RPMI7951 (cell line): ENCODE results near the gene COG3. TPM values are rescaled to one million over a fixed set of nuclear protein-coding genes. Genes with fewer than 3 reads are reported as not detected.
A peak's percentile ranks its signal among the peaks of the same experiment; 100 is the strongest.
"Not testable (repeated sequence)": the region's sequence is repeated elsewhere in the genome, so short reads cannot be mapped to it uniquely, and the experiment has no call there.

Experiments
- DNase-seq: peaks from one replicate; pipeline ENCODE4 v3.0.0-alpha.2; 2012; ENCODE audit warnings: low read depth
- total RNA-seq: library from RNA; depleted of rRNA; stranded (reverse); fragments of >200 nt; shearing (Covaris generic); gene quantifications from 2 replicates; pipeline ENCODE4 v1.2.3, GENCODE V29; 2014; rRNA removed

COG3 gene
- total RNA-seq = 15.3 and 16.6 TPM in 2 replicates

- peak; percentile 97 for DNase-seq
These were observed at the start of gene COG3 for GRCh38 chr13:45464687-45465453. Gene COG3 (plus strand): TSS chr13:45464939. CDS start chr13:45465037, 98 bp downstream.

- no peak for DNase-seq
These were observed 49.6 kb upstream of the COG3 start for GRCh38 chr13:45415112-45415511.

GRCh38 chr13:45416516-45417128, 48.1 kb upstream of the COG3 start:
- DNase-seq = no peak

- DNase-seq = peak; percentile 92
These were observed 46.8 kb upstream of the COG3 start, which contains the start of gene SLC25A30 for GRCh38 chr13:45417790-45418534. Gene SLC25A30 (minus strand): TSS chr13:45418373. CDS start chr13:45411425, 6,948 bp downstream.

GRCh38 chr13:45419389-45419788, 45.4 kb upstream of the COG3 start:
- DNase-seq = not testable (repeated sequence)

- no peak for DNase-seq
These were observed 44.8 kb upstream of the COG3 start for GRCh38 chr13:45419945-45420344.

GRCh38 chr13:45422731-45423292, 41.9 kb upstream of the COG3 start:
- no peak for DNase-seq

GRCh38 chr13:45426056-45426841, 38.5 kb upstream of the COG3 start:
- DNase-seq = not testable (repeated sequence)

GRCh38 chr13:45432737-45433380, 31.9 kb upstream of the COG3 start:
- no peak for DNase-seq

- no peak for DNase-seq
These were observed 31.4 kb upstream of the COG3 start for GRCh38 chr13:45433381-45433790.

GRCh38 chr13:45434556-45435371, 30.0 kb upstream of the COG3 start:
- DNase-seq = no peak

- DNase-seq = no peak
These were observed 28.4 kb upstream of the COG3 start for GRCh38 chr13:45436332-45436731.

GRCh38 chr13:45436953-45437352, 27.8 kb upstream of the COG3 start:
- no peak for DNase-seq

- no peak for DNase-seq
These were observed 26.8 kb upstream of the COG3 start for GRCh38 chr13:45437947-45438346.

GRCh38 chr13:45439008-45439407, 25.7 kb upstream of the COG3 start:
- DNase-seq = no peak

GRCh38 chr13:45439781-45440462, 24.8 kb upstream of the COG3 start:
- DNase-seq = no peak

- peak; percentile 45 for DNase-seq
These were observed 23.1 kb upstream of the COG3 start for GRCh38 chr13:45441633-45442032.

GRCh38 chr13:45445053-45445452, 19.7 kb upstream of the COG3 start:
- no peak for DNase-seq

- DNase-seq = peak; percentile 15
These were observed 18.6 kb upstream of the COG3 start for GRCh38 chr13:45446181-45446580.
